Left renal pelvis (tissue), 4 donors: ENCODE data around the gene PFDN5. TPM values are rescaled to one million over a fixed set of nuclear protein-coding genes. Genes with fewer than 3 reads are reported as not detected.
"Not testable (repeated sequence)": the region's sequence is repeated elsewhere in the genome, so short reads cannot be mapped to it uniquely, and the experiment has no call there.

ENCODE experiments used
- DNase-seq, 4 donors: peaks; one replicate each; pipeline ENCODE4 v3.0.0-alpha.2; 2013; ENCODE audit warnings: low read depth in 4 of 4, low spot score in 3 of 4
- polyA plus RNA-seq, 4 donors: library from polyadenylated mRNA; unstranded; fragments of 120-200 nt; gene quantifications; one replicate each; pipeline ENCODE4 v1.2.1, GENCODE V29; 2013; ENCODE audit not compliant: insufficient read length in 4 of 4

The PFDN5 gene
- polyA plus RNA-seq, 4 donors: 546 to 729 (median 657) TPM

DNA sequence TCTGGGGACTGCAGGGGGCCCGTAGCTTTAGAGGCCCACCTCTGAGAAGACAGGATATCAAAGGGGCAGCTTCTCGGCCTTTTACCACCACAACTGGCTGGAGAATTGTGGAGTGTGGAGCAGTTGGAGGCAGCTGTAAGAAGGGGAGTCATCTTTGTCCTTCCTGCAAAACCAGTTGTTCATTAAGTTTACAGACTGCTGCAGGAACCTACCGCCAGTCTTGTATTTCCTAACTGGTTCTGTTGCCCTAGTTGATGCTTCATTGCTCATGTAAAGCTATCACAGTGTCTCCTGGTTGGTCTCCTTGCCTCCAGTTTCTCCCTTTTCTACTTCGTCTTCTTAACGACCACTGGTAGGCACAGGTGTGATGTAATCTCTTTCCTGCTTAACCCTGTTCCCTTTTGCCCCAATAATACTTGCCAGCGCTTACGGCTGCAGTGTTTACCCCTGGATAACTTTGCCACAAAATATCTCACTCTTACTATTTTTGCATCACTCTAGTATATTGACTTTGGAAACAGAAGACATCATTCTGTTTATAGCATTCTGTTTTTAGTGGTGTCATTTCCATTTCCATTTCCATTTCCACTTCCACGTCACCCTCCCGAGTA lies 15.3 kb upstream of the PFDN5 start:
- DNase-seq: no peak

DNA sequence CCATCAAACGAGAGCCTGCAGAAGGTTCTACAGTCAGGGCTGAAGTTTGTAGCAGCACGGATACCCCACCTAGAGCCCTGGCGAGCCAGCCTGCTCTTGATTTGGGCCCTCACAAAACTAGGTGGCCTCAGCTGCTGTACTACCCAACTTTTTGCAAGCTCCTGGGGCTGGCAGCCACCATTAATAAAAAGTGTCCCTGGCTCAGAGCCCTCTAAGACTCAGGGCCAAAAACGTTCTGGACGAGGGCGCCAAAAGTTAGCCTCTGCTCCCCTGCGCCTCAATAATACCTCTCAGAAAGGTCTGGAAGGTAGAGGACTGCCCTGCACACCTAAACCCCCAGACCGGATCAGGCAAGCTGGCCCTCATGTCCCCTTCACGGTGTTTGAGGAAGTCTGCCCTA lies 8.9 kb upstream of the PFDN5 start:
- DNase-seq: no peak

DNA sequence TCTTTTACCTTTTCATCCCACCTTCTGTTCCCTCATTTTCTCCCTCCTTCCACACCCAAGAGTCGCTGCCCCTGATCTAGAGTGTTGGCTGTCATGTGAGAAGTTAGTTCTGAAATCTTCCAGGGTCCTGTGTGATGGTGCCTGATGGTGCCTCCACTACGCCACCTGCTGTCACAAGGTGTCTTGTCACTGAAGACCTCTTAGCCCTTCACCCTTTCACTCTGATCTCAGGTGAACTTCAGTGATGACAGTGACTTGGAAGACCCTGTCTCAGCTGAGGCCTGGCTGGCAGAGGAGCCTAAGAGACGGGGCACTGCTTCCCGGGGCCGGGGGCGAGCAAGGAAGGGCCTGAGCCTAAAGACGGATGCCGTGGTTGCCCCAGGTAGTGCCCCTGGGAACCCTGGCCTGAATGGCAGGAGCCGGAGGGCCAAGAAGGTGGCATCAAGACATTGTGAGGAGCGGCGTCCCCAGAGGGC lies 7.6 kb upstream of the PFDN5 start:
- no peak for DNase-seq

DNA sequence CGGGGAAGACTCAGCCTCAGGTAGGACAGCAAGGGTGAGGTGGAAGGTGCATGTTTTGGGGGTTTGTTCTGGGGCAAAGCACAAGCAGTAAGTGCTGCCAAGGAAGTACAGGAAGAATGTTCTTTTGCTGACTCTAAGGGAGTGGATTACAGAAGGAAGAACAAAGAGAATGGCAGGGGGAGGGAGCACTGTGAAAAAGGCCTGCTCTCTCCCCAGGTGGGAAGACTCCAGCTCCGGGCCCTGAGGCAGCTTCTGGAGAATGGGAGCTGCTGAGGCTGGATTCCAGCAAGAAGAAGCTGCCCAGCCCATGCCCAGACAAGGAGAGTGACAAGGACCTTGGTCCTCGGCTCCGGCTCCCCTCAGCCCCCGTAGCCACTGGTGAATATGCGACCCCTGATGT lies 7.0 kb upstream of the PFDN5 start:
- DNase-seq: no peak

DNA sequence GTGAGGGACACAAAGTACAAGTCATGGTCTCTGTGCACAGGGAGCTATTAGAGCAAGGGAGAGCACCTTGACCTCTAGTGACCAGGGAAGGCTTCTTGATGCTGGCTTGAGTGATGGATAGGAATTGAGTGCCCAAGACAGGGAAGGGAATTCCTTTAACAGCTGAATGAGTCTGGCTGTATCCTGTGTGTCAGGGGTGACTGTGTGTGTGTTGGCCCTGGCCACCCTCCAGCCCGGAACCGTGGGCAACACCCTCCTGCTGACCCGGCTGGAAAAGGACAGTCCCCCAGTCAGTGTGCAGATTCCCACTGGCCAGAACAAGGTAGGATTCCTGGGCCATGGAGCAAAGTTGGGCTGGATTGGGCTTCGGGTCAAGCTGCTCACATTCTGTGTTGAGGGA lies 5.5 kb upstream of the PFDN5 start:
- no peak for DNase-seq

DNA sequence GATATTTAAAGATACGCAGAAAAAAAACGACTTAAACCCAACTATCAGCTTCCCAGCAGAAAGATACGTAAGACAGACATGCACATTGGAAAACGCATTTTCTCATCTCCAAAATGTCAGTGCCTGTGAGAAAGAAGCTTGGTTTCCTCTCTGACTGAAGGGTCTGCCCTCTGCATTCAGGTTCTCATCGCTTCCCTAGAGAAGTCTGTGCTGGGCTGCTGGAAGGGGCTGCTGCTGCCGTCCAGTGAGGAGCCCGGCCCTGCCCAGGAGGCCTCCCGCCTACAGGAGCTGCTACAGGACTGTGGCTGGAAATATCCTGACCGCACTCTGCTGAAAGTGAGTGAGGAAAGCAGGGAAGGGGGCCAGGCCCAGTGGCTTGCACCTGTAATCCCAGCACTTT lies 4.7 kb upstream of the PFDN5 start:
- no peak for DNase-seq

DNA sequence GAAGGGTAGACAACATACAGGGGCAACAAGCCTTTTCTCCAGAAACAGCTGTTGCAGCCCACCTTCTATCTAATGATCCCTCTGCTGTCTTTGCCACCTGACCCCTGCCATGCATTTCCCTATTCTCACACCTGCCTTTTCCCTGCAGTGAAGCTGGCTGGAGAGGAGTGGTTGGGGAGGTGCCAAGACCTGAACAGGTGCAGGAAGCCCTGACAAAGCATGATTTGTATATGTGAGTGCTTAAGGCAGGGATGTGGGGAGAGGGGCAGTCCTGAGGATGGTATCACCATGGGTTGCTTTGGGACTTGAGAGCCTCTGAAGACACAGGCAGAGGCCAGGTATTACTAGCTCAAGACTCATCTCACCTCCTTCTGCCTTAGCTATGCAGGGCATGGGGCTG lies 2.9 kb upstream of the PFDN5 start:
- DNase-seq: no peak

DNA sequence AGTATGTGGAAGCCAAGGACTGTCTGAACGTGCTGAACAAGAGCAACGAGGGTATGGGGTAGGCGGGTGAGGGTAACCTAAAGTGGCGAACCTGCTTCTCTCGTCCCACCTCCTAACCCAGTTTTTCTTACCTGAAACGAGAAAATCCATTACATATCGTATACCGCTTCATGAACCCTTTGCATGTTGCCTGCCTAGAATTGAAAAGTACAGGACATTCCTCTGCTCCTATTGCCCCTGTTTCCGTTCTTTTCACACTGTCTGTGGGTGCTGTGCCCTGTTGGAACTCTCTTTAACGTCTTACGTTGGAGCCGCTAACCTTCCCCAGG lies 513 bp downstream of the PFDN5 start:
- no peak for DNase-seq

DNA sequence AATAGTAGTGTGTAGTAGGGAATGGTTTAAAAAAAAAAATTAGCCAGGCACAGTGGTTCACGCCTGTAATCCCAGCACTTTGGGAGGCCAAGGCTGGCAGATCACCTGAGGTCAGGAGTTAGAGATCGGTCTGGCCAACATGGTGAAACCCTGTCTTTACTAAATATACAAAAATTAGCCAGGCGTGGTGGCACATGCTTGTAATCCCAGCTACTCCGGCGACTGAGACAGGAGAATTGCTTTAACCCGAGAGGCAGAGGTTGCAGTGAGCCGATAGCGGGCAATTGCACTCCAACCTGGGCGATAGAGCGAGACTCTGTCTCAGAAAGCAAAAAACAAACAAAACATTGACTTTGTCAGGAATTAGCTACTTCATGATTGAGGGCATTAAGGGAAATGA lies 1.8 kb downstream of the PFDN5 start:
- not testable (repeated sequence) for DNase-seq

DNA sequence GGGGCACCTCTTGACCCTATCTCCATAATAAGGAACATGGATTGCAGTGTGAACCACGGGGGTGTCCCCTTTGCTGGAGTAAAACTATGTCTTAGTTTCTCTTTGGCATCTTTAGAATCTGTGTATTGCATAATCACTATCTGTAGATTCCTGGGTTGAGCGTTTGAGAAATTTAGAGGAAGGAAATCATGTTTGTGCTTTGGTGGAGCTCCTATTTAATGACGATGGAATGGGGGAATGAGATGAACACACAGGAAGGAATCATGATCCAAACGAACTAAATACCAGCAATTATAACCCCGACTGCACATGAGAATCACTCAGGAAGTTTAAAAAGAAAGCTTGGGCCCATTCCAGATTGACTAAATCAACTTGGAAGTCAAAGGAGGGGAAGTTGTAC lies 2.8 kb downstream of the PFDN5 start:
- DNase-seq: no peak

DNA sequence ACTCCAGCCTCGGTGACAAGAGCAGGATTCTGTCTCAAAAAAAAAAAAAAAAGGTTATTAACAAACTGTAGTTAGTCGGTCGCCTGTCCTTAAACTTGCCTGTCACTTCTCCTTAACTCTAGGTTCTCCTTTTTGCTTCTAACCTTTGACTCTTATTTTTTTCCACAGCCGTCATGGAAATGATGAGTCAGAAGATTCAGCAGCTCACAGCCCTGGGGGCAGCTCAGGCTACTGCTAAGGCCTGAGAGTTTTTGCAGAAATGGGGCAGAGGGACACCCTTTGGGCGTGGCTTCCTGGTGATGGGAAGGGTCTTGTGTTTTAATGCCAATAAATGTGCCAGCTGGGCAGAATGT lies 3.7 kb downstream of the PFDN5 start:
- no peak for DNase-seq

DNA sequence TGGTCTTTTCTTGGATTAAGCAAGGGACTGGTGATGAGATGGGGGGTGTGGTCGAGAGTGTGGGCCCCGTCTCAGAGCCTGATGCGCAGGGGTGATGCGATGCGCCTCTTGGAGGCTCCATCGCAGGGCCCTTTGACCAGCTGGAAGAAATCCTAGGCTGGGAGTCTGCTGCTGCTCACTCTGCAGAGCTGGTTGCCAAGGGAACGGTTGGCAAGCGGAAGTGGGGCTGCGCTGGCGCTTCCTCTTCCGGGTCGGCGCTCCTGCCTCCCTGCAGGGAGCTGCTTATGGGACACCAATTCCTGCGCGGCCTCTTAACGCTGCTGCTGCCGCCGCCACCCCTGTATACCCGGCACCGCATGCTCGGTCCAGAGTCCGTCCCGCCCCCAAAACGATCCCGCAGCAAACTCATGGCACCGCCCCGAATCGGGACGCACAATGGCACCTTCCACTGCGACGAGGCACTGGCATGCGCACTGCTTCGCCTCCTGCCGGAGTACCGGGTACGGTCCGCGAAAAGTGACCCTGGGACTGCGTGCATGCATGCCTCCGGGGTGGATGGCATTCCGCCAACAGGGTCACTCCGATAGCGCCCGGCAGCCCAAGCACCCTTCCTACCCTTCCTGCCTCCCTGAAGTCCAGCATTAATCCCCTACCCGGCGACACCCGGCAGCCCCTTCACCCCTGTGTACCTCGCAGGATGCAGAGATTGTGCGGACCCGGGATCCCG lies 4.3 kb downstream of the PFDN5 start, which contains the start of gene MYG1:
MYG1 (plus strand) TSS at position 242 of the 727 bp plus-strand sequence; CDS start at position 285, 43 bp downstream.
- DNase-seq: peak; percentile 74 to 81 (median 80)

DNA sequence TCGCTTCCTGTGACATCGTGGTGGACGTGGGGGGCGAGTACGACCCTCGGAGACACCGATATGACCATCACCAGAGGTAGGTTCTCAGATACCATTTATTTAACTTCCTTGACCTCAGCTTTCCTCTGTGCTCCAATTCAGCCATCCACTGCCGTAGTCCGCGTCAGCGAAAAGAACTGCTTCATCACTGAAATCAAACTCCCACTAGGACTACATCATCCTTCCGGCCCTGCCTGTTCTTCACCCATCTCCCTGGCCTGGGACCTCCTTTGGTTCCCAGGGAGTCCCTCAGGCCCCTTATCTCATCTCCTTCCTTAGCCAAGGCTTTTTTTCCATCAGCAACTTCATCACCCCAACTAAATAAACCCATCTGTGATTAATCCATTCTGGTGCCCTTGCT lies 4.8 kb downstream of the PFDN5 start:
- DNase-seq: no peak

DNA sequence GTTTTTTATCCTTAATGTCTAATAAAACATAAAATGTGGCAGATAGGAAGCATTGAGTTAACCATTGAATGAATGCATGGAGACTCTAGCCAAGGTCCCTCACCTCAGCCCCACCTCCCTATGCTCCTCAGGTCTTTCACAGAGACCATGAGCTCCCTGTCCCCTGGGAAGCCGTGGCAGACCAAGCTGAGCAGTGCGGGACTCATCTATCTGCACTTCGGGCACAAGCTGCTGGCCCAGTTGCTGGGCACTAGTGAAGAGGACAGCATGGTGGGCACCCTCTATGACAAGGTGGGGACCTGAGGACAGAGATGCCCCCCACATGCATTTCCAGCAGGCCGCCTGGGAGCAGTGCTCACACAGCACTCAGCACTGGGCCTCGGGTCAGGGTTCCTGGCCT lies 7.6 kb downstream of the PFDN5 start:
- DNase-seq: no peak

DNA sequence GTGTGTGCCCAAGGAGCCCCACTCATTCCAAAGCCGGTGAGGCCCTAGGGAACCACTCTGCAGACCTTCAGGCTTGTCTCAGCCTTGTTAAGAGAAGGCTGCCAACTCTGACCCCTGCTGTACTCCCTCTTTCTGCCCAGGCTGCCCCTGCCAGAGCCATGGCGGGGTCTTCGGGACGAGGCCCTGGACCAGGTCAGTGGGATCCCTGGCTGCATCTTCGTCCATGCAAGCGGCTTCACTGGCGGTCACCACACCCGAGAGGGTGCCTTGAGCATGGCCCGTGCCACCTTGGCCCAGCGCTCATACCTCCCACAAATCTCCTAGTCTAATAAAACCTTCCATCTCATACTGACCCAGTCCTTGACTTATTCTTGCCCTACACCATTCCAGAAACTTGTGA lies 11.5 kb downstream of the PFDN5 start:
- no peak for DNase-seq

DNA sequence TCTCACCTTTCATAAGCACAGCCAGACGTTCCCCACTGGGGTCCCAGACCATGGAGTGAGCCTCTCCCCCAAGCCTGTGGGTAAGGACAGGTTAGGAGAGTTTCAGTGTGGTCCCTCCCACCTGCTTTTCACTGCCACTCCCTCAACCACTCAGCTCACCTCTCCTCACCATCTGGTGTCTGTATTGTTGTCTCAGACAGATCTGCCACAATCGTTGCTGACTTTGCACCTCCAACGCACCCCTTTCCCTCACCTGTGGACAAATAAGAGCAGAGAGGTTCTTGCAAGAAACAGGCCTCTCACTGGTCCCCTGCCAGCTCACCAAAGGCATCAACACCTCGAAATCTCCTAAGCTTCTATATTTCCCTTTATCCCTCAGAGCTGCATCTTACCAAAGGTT lies 12.9 kb downstream of the PFDN5 start:
- no peak for DNase-seq

DNA sequence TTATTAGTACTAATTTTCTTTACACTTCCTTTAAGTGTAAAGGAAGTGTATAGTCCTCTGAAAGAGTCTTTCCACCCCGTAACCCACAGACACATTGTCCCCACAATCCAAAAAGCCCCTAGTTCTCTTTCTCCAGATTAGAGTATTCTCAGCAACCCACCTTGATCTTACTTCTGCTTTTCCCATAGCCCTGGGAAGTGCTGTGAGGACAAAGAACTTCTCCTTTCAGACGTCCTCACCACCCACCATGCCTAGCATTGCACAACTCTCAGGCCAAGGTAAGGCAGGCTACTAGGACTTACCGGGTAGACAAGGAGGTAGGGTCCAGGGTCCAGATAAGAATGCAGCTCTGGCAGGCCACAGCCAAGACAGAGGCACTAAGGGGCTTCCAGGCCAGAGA lies 18.7 kb downstream of the PFDN5 start:
- no peak for DNase-seq

DNA sequence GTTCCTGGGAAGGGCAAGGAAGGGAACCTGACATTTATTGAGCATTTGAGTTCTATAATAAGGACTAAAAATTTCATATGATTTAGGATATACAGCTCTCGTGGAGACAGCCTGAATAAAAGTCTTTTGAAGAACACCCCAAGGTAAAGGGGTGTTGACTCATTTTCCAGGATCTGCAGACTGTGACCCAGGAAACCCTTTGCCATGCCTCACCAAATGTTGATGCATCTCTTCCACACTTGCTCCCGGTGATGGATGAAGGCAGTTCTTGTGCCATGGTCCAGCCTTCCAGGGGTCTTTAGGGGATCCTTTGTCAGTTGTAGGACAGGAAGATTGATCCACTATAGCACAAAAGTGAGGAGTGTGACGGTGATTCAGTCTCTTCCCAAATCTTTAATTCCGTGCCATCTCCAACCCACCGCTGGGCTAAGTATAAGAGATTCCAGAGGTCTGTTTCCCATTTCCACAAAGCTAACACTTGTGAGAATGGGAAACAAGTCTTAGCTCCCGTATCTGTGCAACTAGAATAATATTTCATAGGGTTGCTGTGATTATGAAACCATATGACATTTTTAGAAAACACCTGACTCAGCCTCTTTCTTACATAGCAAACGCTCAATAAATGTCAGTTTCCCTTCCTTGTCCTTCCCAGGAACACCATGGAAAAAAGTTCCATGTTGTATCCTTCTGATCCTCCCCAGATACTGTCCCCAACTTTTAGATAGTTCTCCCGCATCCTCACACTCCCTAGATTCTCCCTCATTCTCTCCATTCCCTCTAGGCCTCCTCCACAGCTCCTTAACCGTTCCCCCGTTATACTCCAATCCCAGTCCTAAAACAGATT lies 25.2 kb downstream of the PFDN5 start:
- DNase-seq: no peak

DNA sequence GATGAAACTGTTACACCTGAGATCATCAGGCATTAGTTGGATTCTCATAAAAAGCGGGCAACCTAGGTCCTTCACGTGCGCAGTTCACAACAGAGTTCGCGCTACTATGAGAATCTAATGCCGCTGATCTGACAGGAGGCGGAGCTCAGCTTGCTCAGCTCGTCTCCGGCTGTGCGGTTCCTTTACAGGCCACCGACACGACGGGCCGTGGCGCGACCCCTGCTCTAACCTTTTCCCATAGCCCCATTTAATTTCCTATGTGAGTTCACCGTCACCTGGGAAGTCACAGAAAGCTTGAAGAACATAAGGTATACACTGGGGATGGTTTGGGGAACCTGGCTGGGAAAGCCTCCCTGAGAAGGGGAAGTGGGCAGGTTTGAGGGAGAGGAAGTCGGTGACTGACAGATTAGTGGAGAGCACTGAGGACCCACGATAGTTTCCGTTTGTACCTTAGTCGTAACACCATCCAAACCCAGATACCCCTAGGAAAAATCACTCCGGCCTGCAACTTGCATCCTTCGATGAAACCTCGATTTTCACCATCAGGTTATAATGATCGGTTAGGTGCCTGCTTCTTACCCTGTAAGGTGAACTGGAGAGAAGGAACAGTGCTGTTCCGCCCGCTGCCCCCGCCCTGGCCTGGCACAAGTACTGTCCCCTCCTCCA lies 28.9 kb downstream of the PFDN5 start:
- no peak for DNase-seq

DNA sequence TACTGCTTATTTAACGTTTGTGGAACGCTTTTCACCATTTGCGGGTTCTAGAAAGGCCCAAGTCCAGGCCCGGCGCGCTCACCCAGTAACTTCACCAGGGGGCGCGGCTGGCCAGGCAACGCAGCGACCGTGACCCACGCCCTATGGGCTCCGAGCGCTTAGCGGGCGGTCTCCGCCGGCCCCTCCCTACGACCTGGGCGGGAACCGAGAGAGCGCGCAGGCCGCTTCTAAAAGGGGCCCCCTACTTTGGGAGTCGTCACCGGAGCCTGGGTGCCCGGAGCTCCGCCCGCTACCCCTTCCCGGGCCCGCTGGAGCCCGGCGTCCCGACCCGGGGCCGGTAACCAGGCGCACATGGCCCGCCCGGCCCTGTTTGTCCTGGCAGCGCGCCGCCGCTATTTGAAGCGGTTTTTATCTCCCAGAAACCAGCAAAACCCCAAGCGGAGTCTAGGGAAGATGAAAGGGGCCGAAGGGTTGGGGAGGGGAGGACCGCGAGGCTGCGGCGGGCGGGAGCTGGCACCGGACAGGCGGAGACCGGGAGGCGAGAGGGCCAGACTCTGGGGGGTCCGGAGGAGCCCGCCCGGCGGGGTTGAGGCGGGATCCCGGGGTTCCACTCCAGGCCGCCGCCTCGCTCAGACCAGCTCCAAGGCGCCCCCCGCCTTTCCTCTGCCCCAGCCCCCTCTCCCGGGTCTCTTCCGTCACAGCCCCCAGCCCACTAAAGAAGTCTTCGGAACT lies 29.6 kb downstream of the PFDN5 start:
- DNase-seq: peak; percentile 73 to 87 (median 78)
